K562 (cell line): ENCODE results near the gene LRRC71. TPM values are rescaled to one million over a fixed set of nuclear protein-coding genes. Genes with fewer than 3 reads are reported as not detected.

Source experiments
- CTCF ChIP-seq, 3 experiments: IDR thresholded peaks in 2 of 3; conservative IDR thresholded peaks in 1 of 3; 2 replicates each; pipeline ENCODE4 v1.5.1; 2011 to 2012; ENCODE audit warnings: low read length in 3 of 3, mild to moderate bottlenecking in 3 of 3, control low read depth in 2 of 3, improper control_type of control experiment in 1 of 3, inconsistent platforms in 1 of 3, low read depth in 1 of 3, mixed read lengths in 1 of 3, moderate library complexity in 1 of 3; ENCODE audit not compliant: insufficient read depth in 2 of 3
- KAT8 ChIP-seq: fragments of 450-650 bp; IDR thresholded peaks from 2 replicates; pipeline ENCODE4 v1.6.1; 2016; ENCODE audit warnings: low read depth, mild to moderate bottlenecking
- MCM5 ChIP-seq: fragments of 450-650 bp; IDR thresholded peaks from 2 replicates; pipeline ENCODE4 v1.6.1; 2016; ENCODE audit warnings: low read depth
- MEIS2 ChIP-seq: fragments of 450-650 bp; IDR thresholded peaks from 2 replicates; pipeline ENCODE4 v1.6.1; 2014; ENCODE audit warnings: mild to moderate bottlenecking; ENCODE audit not compliant: partially characterized antibody
- MTF1 ChIP-seq: fragments of 250-450 bp; sonication (Bioruptor Pico); IDR thresholded peaks from 2 replicates; pipeline ENCODE4 v1.9.0; 2021; ENCODE audit warnings: moderate library complexity, mild to moderate bottlenecking, inconsistent platforms, borderline replicate concordance
- PBX2 ChIP-seq, 2 experiments: IDR thresholded peaks in 1 of 2; conservative IDR thresholded peaks in 1 of 2; 2 replicates each; pipeline ENCODE4 v1.6.1; 2016; ENCODE audit warnings: low read depth in 2 of 2, mild to moderate bottlenecking in 1 of 2, missing compliant biosample characterization in 1 of 2, missing genetic modification characterization in 1 of 2, moderate library complexity in 1 of 2
- TFAP4 ChIP-seq: sonication (generic); formaldehyde crosslinking; IDR thresholded peaks from 2 replicates; pipeline ENCODE4 v1.8.0; 2022; ENCODE audit warnings: missing genetic modification reagents, mild to moderate bottlenecking, moderate library complexity, borderline replicate concordance
- ZBTB17 ChIP-seq: fragments of 450-650 bp; formaldehyde crosslinking; IDR thresholded peaks from 2 replicates; pipeline ENCODE4 v1.4.0; 2020; ENCODE audit warnings: mild to moderate bottlenecking
- ZFP1 ChIP-seq: fragments of 450-650 bp; formaldehyde crosslinking; IDR thresholded peaks from 2 replicates; pipeline ENCODE4 v1.4.0; 2020; ENCODE audit warnings: mild to moderate bottlenecking, mixed read lengths
- ZNF12 ChIP-seq: sonication (generic); formaldehyde crosslinking; IDR thresholded peaks from 2 replicates; pipeline ENCODE4 v1.4.0; 2020; ENCODE audit warnings: mild to moderate bottlenecking, missing genetic modification reagents
- ZNF184 ChIP-seq: sonication (generic); formaldehyde crosslinking; IDR thresholded peaks from 2 replicates; pipeline ENCODE4 v1.5.0; 2020; ENCODE audit warnings: missing genetic modification reagents
- polyA plus RNA-seq, 8 experiments: library from polyadenylated mRNA; depleted of rRNA in 4 of 8; stranded (reverse) in 5 of 8; unstranded in 3 of 8; fragments of >200 nt; fragmentation: Nextera tagmentation in 2 of 8; fragmentation: Illumina TruSeq in 1 of 8; extraction: Ambion mirVana in 2 of 8; extraction: Trizol in 1 of 8; gene quantifications; 2 replicates each; pipeline versions ENCODE4 v1.2.1 to v1.2.3, GENCODE V29; 2011 to 2014; ENCODE audit warnings: inconsistent platforms in 1 of 8, missing spikeins in 1 of 8
- total RNA-seq, 7 experiments: library from RNA; depleted of rRNA in 6 of 7; stranded (reverse); fragments of >200 nt in 6 of 7; fragmentation: Illumina TruSeq in 2 of 7; extraction: Trizol in 2 of 7; gene quantifications; 2 replicates each; pipeline versions ENCODE4 v1.2.1 to v1.2.3, GENCODE V29; 2011 to 2021; ENCODE audit warnings: low replicate concordance in 1 of 7
- TF ChIP-seq, protein P1 (sequence below): IDR thresholded peaks from 2 replicates; pipeline ENCODE4 v1.6.1; 2016; ENCODE audit warnings: missing genetic modification characterization, missing compliant biosample characterization

Gene LRRC71
- total and polyA plus RNA-seq, 9 of the 15 experiments (the other 6 are each of a cell fraction or from before 2014, with no cell fraction given): 0.06 to 1.2 (median 0.51) TPM; not detected in 1

GRCh38 chr1:156959414-156959813 lies 39.0 kb downstream of the LRRC71 start (continued):
- TF ChIP-seq KAT8 (no peak), TFAP4 (CRISPR knock-in tag) (no peak), MEIS2 (peak; percentile 94), ZNF184 (no peak), ZNF12 (CRISPR knock-in tag) (no peak), PBX2 (CRISPR knock-in tag; IDR thresholded peaks at IDR 0.05; ENCODE audit: low read depth) (no peak), PBX2 (tag; conservative IDR thresholded peaks at IDR 0.05; ENCODE audit: low read depth) (peak; percentile 93), MTF1 (CRISPR knock-in tag) (no peak), CTCF (IDR thresholded peaks at IDR 0.05 in 2 of 3, conservative IDR thresholded peaks at IDR 0.05 in 1 of 3; ENCODE audit: insufficient read depth in 2 of 3, low read depth in 1 of 3, low read length in 3 of 3) (no peak), ZFP1 (CRISPR knock-in tag) (no peak), ZBTB17 (no peak), MCM5 (no peak)
- TF ChIP-seq, protein P1, sequence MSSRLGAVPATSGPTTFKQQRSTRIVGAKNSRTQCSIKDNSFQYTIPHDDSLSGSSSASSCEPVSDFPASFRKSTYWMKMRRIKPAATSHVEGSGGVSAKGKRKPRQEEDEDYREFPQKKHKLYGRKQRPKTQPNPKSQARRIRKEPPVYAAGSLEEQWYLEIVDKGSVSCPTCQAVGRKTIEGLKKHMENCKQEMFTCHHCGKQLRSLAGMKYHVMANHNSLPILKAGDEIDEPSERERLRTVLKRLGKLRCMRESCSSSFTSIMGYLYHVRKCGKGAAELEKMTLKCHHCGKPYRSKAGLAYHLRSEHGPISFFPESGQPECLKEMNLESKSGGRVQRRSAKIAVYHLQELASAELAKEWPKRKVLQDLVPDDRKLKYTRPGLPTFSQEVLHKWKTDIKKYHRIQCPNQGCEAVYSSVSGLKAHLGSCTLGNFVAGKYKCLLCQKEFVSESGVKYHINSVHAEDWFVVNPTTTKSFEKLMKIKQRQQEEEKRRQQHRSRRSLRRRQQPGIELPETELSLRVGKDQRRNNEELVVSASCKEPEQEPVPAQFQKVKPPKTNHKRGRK (tag): no peak
